HG02973 (cell line): ENCODE results near the gene SALL3.
"Not testable (repeated sequence)": the region's sequence is repeated elsewhere in the genome, so short reads cannot be mapped to it uniquely, and the experiment has no call there.

Source experiments
- ATAC-seq: cut with Tn5 transposase; IDR thresholded peaks from one replicate; pipeline ENCODE4 v1.9.1; 2021; ENCODE audit warnings: moderate library complexity; ENCODE audit not compliant: unreplicated experiment

SALL3 gene

DNA sequence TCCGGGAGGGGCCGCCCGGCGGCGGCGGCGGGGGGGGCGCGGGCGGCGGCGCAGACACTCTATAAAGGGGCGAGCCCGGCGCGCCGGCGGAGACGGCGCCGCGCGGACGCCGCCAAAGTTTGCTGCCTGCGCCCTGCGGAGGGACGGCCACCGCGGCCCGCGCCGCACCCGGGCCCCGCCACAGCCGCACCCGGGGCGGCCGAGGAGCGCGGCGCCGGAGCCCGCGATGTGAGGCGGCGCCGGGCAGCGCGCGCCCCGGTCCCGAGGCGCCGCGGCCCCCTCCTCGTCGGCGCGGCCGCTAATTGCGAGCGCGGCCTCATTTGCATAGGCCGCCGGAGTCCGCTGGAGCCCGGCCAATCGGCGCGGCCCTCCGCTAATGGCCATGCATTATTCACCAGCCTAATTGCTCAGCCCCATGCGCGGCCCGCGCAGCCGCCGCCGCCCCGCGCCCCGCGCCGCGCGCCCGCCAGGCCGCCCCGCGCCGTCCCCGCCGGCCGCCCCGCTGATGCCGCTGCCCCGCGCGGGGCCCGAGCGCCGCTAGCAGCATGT lies at the start of gene SALL3:
SALL3 (plus strand) TSS at position 89 of the 549 bp plus-strand sequence; CDS start at position 546, 457 bp downstream.
- ATAC-seq, result no peak

DNA sequence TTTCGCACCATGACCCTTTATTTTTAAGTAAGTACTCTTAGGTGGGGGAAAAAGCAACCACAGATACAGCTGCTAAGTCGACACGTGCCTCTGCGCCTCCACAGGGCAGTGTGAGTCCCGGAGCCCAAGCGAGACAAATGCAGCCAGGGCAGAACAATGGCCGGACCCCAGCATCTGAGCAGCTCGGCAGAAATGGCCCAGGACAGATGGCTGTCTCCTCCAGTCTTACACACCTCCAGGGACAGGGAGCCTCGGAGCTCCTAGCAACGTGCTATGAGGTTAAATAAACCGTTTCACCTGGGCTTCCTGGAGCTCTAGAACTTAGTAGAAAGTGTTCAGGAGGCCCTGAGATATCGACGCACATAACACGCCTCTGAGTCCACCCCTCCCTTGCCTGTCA lies 47.3 kb upstream of the SALL3 start:
- ATAC-seq, result no peak

DNA sequence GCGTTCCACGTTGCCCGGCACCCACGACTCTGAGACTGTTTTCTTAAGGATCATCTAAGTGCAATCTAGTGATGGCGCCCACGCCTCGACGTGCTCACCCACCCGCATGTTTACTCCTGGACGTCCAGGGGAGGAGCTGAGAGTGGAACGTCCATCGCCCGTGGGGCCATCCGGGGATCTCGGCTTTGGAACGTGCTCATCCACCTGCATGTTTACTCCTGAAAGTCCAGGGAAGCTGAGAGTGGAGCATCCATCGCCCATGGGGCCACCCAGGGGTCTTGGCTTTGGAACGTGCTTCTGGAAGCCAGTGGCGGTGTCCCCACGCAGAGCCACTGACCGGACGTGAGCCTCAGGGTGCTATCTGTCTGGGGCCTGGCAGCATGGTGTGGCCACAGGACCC lies 45.6 kb upstream of the SALL3 start:
- no peak for ATAC-seq

DNA sequence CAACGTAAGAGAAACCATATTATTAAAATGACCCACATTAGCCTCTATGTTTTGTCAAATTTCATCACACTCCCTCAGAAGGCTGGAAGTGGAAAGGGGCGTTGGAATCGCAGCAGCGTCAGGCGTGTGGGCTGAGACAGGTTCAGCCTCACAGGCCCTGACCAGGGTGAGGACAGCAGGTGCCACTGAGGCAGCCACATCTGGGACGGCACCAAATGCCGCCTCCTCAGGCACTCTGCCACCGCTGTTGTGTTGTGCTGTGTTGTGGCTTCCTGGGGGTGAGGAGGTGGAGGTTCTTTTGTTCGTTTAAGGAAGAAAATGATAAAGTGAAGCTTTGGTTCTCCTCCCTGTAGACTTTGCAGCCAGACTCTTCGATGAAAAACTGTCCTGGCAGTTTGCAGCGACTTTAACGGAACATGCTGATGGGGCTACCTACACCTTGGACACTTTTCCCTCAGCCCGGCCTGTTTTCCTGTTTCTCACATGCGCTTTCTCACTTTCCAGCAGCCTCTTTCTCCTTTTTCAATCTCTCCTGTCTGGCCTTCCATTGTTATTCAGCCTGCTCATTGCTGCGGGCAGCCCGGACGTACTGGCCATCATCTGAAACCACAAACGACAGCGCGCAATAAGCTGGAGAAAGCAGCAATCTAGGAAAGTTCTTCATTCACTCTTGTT lies 44.9 kb upstream of the SALL3 start:
- ATAC-seq, result no peak

DNA sequence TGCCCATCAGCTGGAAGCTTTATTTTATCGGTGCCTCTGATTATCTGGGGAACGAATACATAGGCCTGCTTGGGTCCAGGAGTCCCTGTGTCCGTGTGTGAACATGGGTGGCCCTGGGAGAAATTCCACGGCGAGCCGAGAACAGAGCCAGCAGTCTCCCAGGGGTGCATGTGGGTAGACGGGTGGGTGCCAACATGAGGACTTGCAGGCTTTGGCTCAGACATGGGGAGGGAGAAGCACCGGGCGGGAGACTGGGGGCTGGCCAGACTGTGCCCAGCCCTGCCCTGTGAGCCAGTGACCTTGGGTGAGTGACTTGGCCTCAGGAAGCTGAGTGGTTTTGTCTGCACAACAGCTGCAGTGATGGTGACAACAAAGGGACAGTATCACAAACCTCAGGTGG lies 44.2 kb upstream of the SALL3 start:
- ATAC-seq, result no peak

DNA sequence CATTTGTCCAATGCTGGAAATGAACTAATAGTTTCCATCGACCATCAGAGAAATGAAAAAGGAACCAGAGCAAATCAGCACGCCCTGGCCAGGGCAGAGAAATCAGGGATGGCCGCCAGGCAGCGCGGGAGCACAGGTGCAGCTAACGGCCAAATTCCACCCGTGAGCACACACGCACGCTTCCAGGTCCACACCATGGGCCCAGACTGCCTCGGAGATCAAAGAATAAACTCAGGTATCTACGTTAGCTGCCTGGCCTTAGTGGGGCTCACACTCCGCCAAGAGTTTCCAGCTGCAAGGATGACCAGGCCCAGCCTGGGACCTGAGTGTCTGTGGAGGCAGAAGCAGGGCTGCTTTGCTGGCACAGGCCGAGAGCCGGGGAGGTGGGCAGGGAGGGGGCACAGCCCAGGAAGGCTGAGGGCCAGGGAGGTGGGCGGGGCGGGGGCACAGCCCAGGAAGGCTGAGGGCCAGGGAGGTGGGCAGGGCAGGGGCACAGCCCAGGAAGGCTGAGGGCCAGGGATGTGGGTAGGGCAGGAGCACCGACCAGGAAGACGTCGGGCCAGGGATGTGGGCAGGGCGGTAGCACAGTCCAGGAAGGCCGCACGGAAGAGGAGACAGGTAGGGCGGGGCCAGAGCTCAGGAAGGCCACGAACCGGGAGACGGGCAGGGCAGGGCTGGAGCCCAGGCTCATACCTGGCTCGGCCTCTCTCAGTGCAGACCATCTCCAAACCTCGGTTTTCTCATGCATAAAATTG lies 43.2 kb upstream of the SALL3 start:
- no peak for ATAC-seq

DNA sequence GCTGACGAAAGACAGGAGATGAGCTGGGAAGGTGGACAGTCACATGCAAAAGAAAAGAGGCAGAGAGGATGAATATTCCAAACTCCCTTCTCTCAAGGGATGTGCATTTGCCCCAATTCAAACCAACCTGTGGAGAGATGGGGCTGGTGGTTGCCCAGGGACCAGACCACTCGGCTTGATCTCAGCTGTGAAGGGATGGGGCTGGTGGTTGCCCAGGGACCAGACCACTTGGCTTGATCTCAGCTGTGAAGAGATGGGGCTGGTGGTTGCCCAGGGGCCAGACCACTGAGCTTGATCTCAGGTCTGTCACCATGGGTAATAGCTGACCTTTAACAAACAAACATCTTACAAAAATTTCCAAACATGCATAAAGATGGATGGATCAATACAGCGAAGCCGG lies 42.5 kb upstream of the SALL3 start:
- no peak for ATAC-seq

DNA sequence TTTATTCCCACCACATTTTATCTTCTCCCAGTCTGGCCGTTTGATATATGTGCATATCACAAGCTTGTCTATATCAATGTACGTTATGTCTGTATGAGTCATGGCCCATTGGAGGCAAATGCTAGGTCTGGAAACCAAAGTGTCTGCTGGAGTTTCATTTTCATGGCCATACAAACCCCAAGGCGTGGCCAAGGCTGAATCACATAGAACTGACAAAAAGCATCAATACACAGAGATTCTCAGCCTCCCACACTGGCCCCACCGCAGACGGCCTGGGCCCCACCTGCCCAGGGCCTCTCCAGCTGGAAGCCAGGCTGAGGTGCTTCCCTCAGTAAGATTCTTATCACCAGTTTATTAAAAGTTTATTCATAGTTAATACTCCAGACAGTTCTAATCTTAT lies 40.5 kb upstream of the SALL3 start:
- no peak for ATAC-seq

DNA sequence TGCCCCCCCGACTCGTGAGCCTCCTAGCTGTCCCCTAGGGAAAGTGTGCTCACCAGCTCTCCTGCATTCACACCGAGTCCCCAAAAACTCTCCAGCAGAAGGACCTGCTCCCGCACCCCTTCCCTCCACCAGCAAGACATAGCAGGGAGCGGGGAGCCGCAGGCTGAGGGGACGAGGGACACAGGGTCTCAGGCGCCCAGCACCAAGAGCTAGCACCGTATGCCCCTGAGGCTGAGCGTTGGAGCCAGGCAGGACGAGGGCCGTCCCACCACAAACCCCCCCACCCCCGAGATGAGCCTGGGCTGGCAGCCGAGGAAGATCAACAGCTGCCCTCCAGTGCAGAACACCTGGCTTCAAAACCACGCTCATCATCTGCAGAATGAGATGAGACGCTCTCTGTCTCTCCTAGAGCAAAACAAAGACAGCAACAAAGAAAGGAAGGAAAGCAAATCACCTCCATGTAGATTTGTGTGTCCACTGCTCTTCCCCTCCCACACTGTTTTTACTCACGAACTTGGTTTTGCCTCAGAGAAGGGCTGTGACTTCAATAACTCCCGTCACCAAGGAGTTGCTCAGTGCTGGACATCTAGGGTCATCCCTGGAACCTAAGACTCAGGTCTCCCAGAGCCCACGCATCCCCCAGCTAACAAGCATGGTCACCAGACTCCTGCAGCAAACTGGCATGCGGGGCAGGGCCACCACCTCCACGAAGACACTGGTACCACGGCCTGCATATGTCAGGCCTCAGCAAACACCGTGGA lies 39.7 kb upstream of the SALL3 start:
- ATAC-seq, result no peak

DNA sequence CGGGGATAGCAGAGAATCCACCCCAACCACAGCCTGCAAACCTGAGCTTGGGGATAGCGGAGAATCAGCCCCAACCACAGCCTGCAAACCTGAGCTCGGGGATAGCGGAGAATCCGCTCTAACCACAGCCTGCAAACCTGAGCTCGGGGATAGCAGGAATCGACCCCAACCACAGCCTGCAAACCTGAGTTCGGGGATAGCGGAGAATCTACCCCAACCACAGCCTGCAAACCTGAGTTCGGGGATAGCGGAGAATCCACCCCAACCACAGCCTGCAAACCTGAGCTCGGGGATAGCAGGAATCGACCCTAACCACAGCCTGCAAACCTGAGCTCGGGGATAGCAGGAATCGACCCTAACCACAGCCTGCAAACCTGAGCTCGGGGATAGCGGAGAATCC lies 37.4 kb upstream of the SALL3 start:
- not testable (repeated sequence) for ATAC-seq

DNA sequence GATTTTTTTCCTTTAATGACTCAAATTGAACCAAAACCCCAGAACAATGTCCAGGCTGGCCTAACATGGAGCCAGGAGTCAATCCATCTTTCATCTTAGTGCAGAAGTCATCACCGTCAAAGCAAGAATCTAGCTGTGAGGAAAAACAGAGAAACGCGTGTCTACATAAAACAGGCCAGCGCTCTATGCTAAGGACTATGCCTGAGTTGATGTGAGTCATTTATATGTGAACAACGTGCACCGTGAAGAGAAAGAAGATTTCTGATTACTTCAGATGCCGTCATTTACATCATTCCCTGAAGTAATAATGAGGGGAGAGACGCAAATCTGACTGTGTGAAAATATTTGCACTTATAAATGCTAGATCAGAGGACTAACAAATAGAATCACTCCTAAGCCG lies 34.0 kb upstream of the SALL3 start:
- ATAC-seq, result no peak

DNA sequence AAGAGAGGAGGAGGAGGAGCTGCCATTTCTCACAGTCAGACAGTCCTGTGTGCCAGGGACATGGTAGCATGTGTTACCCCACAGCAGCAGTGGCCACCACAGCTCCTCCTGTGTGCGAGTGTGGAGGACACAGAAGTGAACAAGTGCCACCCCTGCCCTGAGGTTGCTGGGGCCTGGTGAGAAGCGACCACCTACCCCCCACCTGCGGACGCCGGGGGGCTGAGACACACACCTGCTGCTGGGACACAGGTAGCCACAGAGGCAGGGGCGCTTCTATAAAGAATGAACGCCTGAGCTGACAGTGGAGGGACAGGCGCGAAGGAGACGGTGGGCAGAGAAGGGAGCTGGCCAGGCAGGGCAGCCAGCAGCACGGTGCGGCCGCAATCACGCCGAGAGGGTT lies 32.3 kb upstream of the SALL3 start:
- no peak for ATAC-seq

DNA sequence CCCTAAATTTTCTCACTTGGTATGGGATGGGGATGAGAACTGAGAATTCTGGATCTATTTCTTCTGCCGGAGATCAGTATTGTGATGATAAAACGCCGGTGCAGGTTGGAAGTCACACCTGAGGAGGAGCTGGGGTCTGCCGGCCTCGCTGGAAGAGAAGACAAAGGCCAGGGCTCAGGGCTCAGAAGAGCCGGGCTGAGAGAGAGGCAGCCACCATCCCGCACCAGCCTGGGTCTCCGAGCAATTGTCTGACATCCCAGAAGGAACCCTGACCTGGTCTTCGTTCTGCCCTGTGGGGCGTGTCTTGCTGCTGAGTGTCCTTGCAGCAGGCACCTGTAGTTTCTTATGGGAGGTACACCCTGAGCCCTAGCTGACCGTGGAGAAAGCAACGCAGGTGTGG lies 31.4 kb upstream of the SALL3 start:
- ATAC-seq, result no peak

DNA sequence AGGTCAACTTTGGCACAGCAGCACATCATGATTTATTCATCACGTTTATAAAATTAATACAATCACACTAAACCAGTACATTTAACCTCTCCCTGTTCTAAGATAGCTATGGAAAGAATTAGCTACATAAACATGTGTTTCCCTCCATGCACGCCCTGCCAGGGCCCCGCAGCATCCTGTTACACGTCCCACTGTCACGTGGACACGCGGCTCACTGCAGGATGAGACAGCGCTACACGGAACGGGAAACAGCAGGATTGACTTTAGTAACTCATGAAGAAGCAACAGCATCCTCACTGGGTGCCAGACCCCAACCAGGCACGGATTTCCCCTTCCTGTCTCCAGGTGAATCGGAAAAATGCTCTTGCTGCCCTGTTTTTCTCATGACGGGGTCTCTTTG lies 30.9 kb upstream of the SALL3 start:
- no peak for ATAC-seq

DNA sequence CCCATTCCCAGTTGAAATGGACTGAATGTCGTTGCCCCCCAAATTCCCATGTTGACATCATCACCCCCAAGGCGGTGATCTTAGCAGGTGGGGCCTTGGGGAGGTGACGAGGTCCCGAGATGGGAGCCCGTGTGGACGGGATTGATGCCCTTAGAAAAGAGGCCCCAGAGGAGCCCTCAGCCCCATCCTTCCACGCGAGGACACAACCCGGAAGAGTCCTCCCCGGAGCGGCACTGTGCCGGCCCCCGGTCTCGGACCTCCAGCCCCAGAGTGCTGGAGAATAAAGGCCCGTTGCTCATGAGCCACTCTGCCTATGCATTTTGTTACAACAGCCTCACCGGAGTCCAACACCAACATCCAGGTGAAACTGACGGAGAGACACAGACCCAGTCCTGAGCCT lies 30.4 kb upstream of the SALL3 start:
- ATAC-seq, result no peak

DNA sequence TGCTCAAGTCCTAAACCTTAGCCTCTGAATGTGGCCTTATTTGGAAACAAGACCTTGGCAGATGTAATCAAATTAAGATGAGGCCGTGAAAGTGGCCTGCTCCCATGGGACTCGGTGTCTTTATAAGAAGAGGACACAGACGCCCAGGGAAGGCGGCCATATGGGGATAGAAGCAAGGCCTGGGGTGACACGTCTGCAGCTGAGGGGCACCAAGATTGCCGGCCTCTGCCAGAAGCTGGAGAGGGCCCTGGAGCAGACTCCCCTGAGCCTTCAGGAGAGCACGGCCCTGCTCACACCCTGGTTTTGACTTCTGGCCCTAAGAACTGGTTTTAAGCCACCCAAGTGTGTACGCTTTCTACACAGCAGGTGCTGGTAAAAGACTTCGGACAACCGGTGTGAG lies 29.2 kb upstream of the SALL3 start:
- ATAC-seq, result no peak

DNA sequence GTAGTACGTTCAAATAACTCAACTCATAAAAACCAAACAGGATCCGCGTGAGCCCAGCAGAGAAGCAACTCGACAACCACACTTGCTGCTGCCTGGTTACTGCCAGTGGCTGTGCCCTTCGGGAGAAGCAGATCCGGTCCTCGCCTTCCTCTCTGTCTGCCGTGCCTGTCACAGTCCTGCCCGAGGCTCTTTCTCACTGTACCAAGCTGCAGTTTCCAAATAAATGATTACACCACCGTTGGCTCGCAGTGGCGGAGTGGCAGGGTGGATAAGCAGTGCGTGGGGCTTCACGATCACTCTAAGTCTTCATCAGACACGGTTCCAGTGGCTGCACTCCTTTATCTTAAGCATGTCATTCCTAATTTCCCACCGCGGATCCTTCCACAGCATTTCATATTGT lies 26.1 kb upstream of the SALL3 start:
- ATAC-seq, result no peak

DNA sequence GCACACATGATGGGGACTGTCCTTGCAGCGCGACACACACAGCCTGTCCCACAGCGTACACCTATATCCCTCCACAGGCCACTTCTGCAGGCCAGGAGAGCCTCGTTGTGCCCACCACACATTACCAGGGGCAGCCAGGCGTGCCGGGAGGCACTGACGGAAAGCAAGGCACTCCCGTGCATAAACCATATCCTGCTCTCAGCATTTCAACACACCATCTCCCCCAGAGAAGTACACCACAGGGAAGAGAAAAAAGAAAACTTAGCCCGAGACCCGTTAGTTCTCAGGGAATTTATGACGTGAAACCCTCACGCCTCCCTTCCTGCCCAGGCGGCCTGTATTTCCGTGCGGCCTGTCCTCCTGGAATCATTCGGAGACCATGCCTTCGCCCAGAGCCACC lies 24.6 kb upstream of the SALL3 start:
- ATAC-seq, result no peak

DNA sequence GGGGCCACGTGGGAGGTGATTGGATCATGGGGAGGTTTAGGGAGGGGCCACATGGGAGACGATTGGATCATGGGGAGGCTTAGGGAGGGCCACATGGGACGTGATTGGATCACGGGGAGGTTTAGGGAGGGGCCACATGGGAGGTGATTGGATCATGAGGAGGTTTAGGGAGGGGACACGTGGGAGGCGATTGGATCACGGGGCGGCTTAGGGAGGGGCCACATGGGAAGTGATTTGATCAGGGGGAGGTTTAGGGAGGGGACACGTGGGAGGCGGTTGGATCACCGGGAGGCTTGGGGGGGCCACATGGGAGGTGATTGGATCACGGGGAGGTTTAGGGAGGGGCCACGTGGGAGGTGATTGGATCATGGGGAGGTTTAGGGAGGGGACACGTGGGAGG lies 22.5 kb upstream of the SALL3 start:
- ATAC-seq, result no peak

DNA sequence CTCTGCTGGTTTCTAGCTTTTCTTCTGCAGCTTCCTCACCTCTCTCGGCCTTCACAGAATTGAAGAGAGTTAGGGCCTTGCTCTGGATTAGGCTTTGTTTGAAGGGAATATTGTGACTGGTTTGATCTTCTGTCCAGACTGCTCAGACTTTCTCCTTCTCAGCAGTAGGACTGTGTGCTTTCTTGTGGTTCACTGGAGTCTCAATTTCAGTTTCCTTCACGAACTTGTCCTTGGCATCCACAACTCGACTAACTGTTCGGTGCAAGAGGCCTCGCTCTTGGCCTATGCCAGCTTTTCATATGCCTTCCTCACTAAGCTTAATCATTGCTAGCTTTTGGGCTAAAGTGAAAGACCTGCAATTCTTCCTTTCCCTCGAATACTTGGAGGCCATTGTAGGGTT lies 18.9 kb upstream of the SALL3 start:
- ATAC-seq, result no peak

DNA sequence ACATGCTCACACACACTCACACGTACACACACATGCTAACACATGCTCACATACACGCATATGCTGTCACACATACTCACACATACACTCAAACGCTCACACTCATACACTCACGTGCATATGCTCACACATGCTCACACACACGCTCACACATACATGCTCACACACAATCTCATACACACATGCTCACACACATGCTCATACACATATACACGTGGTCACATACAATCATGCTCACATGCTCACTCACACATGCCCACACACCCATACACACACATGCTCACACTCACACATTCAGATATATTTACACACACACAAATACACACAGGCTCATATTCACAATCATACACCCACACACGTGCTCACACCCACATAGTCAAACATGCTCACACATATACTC lies 17.5 kb upstream of the SALL3 start:
- no peak for ATAC-seq

DNA sequence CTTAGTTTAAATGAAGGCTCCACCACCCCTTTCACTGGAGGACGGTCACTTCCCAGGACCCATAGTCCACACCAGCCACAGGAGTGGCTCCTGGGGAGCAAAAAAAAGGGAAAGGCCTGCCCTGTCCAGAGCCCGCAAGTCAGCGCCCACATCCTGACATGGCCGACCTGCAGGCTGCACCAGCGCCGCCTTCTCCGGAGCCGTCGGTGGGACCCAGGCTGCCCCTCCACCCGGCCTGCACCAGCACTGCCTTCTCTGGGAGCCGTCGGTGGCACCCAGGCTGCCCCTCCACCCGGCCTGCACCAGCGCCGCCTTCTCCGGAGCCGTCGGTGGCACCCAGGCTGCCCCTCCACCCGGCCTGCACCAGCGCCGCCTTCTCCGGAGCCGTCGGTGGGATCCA lies 14.9 kb upstream of the SALL3 start:
- not testable (repeated sequence) for ATAC-seq
